GM21619 (cell line): ENCODE results near the gene DAB2IP.

ENCODE experiments used
- ATAC-seq: cut with Tn5 transposase; IDR thresholded peaks from one replicate; pipeline ENCODE4 v1.9.1; 2021; ENCODE audit not compliant: unreplicated experiment

DAB2IP gene

DNA sequence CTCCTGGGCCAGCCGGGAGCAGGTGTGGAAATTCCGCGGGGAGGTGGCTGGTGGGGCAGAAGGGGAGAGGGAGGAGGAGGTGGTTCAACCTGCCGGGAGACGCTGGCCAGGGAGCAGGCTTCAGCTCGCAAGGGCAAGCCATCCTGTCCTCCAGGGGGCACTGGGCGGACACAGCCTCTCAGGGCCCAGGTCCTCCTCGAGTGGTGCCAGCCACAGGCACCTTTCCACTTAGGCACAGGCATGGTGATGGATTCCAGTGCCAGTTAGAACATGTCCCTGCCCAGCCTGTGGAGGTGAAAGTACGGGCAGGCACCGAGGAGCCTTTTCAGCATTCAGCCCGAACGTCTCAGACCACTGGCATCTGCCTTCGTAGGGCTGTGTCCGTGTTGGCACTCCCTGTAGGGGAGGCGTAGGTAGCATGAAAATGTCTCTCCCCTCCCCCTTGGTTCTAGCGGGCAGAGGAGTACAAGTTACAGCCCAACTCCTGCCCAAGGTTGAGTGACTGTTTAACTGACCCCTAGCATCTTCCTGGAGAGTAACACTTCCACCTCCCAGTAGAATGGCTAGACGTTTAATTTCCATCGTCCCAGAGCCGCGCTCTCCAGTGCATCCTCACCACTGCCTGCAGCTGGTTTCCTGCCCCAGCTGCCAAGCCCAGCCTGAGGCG lies 48.9 kb downstream of the DAB2IP start:
- no peak for ATAC-seq

DNA sequence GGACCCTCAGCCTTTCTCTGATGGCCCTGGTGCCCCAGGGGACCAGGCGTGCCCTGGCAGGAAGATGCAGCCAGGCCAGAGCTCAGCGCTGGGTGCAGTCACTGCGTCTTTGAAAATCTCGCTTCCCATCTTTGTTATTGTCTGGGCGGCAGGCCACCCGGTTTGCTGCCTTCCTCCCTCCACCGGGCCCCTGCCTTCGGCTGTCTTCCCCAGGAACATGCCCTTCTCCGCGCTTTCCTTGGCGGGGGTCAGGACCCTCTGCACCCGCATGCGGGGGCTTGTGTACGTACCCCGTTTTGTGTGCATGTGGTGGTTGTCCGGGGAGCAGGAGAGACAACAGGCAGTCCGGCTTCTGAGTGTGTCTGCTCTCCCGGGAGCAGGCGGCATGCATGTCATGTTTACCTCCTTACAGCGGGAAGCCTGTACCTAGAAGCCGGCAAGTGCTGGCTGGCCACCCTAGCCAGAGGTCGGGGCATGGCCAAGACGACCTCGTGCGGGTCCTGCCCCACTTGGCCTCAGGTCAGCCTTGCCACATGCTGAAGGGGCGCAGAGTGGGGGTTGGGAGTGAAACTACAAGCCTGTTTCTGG lies 49.5 kb downstream of the DAB2IP start:
- no peak for ATAC-seq

DNA sequence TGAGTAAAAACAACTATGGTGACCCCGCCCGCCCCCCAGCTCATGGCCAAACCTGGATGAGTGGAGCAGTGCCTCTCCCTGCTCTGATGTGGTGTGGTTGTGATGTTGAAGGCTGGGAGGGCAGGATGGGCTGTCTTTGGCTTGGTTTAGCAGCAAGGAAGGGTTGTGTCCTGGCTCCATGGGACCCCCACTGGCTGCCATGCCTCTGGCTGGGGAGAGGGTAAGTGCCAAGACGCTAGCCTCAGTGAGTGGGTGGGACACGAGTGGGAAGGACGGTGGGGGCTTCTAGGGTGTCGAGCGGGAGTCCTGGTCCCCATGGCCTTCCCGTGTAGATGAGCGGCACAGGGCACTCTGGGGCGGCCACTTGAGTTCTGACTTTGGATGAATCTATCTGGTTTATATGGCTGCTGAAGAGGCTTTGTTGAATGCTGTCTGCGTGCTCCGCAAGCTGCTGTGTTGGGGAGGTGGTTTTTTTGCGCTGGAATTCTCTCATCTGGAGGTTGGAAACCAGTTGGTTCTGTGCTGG lies 50.4 kb downstream of the DAB2IP start:
- no peak for ATAC-seq

- ATAC-seq: no peak
These were observed 51.7 kb downstream of the DAB2IP start for GRCh38 chr9:121703014-121703734.

GRCh38 chr9:121704281-121704680 lies 52.8 kb downstream of the DAB2IP start:
- no peak for ATAC-seq

DNA sequence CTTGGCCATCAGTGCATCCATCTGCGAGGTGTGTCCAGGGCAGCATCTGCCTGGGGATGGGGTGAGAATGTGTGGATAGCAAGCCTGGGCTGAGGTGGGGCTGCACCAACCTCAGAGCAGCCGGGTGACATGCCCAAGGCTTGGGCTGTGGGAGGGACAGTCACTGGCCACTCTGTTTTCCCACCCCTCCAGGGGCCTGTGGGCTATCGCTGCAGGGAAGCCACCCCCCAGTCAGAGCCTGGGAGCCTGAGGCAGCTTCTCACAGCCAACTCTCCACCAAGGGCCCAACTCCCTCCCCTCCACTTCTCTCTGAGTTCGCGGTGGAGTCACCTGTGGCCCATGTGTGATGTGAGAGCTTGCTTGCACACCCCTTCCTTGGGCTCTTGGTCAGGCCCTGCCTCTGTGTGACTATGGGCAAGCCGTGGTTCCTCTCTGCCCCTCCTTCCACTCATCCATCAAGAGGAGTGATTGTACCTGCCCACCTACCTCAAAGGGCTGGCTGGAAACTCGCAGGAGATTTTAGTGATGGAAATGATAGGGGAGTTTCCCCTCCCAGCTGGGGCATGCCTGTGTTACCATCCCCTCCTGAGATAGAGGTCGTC lies 54.8 kb downstream of the DAB2IP start:
- ATAC-seq: no peak

GRCh38 chr9:121707477-121708424 lies 56.3 kb downstream of the DAB2IP start:
- ATAC-seq: peak; percentile 94

DNA sequence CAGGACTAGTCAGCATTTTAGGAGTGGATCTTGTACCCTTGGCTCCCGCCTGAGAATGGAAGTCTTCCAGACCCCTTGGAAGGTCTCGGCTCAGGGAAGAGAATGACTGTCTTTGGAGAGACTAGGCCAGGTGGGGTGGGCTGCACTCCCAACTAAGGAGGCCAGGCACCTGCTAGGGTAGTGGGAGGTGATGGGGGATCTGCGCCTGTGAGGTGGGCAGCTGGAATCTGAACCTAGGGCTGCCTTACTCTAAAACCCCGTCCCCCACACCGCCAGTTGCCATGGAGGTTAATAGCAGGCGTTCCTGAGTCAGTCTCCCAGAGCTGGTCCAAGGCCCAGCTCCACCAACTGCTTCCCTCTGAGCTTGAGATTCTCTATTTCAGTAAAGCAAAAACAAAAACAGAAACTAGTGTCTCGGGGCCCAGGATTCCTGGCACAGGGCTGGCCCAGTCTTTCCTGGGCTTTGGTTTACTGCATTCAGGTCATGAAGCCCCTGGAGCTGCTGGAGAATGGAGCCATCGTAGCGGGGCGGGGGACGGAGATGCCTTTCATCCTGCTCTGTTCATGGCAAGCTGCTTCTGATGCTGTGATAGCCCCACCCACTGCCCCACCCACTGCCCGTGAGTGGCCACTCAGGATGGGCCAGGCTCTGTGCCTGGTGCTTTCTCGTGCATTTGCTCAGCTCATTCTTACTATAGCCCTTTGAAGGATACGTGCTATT lies 57.5 kb downstream of the DAB2IP start:
- ATAC-seq: no peak

DNA sequence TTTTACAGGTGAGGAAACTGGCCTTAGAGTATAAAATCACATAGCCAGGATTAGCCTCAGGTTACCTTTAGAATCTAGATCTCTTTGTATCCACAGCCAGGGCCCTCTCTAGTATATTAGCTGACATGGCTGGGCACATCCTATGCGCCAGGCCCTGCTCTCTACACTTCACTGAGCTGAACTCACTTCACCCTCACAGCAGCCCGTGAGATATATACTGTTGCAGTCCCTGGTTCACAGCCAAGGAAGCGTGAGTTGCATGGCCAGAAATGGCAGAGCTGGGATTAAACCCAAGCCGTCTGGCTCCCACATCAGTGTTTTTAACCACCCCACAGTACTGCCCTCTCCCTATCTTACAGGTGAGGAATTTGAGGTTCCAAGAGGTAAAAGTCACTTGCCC lies 58.4 kb downstream of the DAB2IP start:
- no peak for ATAC-seq

GRCh38 chr9:121711281-121711680 lies 59.8 kb downstream of the DAB2IP start:
- no peak for ATAC-seq

- ATAC-seq: no peak
These were observed 60.4 kb downstream of the DAB2IP start for GRCh38 chr9:121711797-121712196.

GRCh38 chr9:121713400-121714070 lies 62.1 kb downstream of the DAB2IP start:
- ATAC-seq: no peak

DNA sequence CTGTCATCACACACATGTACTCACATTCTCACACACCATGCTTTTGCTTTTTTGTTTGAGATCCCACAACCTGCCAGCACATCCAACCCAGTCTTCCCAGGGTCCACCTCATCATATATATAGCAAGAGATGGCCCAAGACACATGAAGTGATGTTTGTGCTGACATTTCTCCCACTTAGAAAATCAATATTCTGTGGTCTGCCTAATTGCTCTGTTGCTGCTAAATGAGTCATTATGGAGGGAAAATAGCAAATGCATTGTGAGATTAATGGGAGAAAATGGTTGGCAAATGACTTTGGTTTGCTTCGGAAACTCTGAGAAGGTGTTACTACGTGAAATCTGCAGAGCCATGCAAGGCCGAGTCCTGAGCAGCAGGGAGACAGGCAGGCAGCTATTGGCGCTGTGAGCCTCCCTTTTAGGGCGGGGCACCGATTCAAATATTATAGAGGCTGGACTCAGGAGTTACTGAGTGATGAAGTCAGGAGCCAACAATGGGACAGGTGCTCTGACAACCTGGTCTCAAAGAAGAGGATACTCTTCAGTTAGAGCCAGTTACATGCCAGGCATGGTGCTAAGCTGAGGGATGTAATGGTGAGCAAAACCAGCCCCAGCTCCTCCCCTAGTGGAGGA lies 62.8 kb downstream of the DAB2IP start:
- no peak for ATAC-seq

DNA sequence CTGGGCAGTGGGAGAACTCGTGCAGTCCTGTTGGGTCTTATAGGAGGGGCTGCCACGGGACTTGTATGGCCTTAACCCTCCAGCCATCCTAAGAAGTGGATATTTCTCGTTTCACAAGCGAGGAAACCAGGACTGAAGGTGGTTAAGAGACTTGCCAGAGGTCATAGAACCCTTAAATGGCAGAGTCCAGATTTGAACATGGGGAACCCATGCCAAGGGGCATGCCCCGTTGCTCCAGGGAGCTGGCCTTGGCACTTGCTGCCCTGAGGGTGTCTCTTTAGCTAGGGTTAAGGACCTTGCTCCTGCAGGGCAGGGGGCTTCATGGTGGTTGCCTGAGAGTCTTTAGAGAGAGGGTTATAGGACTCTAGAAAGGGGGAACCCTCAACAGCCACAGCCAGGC lies 63.4 kb downstream of the DAB2IP start:
- no peak for ATAC-seq

DNA sequence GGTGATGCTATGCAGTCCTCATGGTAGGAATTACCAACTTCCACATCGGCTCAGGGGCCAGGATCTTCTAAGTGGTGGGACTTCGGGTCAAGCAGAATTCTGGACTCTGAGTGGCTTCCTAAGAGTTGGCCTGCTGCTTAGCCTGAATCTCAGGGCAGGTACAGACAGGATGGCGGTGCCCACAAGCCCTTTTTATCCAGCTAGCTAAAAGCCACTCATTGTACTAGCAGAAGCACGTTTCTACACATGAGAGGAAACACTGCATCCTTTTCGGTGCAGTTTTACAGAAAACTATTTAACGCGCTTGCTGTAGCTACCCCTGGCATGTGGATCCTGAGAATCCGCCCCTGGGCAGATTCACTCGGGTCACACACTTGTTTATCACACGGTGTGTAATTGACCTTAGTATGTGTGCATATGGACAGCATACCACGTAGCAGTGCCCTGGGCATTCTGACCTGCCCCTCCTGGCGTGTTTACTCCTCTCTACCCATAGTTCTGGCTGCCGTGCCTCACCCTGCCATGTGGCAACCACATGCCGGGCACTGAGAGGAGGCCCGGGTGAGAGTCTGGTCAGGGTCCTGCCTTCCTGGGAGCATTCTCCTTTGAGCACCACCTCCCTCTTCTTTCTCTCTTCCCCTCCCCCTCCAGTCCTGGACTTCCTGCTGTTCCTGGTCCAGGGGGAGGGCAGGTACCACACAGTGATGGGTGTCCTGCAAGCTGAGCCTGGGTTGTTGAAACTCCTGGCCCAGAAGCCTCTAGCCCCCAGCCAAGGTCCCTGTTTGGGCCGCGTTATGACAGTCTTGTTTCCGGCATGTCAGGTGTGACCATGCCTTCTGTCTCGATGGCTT lies 65.9 kb downstream of the DAB2IP start:
- ATAC-seq: no peak

GRCh38 chr9:121718084-121718483 lies 66.7 kb downstream of the DAB2IP start:
- ATAC-seq: no peak

DNA sequence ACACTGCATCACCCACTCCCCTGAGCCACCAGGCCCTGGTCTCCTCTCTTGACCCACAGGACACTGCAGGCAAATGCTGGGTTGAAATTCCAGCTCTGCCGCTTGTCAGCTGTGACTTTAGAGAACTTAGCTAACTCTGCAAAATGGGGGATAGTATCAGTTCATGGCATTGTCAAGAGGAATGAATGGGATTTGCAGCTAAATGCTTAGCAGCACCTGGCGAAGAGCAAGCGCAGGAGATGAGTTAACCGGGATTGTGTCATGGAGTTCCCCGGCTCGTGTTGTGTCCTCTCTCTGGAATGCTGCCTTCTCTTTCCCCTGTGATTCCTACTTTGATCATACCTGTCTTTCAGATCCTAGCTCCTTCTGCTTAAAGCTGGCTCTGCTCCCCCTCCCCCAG lies 67.1 kb downstream of the DAB2IP start:
- ATAC-seq: no peak
